ENCODE results near the gene CHD9.

Gene CHD9

GRCh38 chr16:53213542-53213941, 158.8 kb downstream of the CHD9 start:
- H3K9me3 ChIP-seq (ENCODE audit: insufficient read depth, low read depth, low read length) = no peaks in the 10 kb centered on the region
- H3K27me3 ChIP-seq (ENCODE audit: insufficient read depth, low read length, poor library complexity, severe bottlenecking) = no peaks in the 10 kb centered on the region
- peak overlapping the region; percentile 78 for H3K4me2 ChIP-seq (ENCODE audit: low read depth, low read length, poor library complexity, severe bottlenecking)
- H3K9me2 ChIP-seq (replicated peaks; ENCODE audit: low read depth, low read length) = no peaks in the 10 kb centered on the region
- H3K4me3 ChIP-seq (ENCODE audit: low read length, poor library complexity, severe bottlenecking) = peak overlapping the region; percentile 70
- no peak overlapping the region for H2AFZ ChIP-seq (ENCODE audit: low read length)
- peaks cover 47% of the 10 kb centered on the region for H3K4me1 ChIP-seq (ENCODE audit: insufficient read depth, low read length, poor library complexity, severe bottlenecking)
- H3K79me2 ChIP-seq (ENCODE audit: insufficient read depth, low read length) = peaks cover 97% of the 10 kb centered on the region
- no peaks in the 10 kb centered on the region for H3F3A ChIP-seq (ENCODE audit: low read depth)
- TF ChIP-seq EZH2phosphoT487 (IDR thresholded peaks at IDR 0.05; ENCODE audit: borderline replicate concordance) = no peak
- no peak for TF ChIP-seq CTCF (conservative IDR thresholded peaks at IDR 0.05; ENCODE audit: low read length)
- peaks cover 83% of the 10 kb centered on the region for H4K20me1 ChIP-seq (ENCODE audit: insufficient read depth, low read length, poor library complexity, severe bottlenecking)
- H3K36me3 ChIP-seq (ENCODE audit: insufficient read depth, low read length) = no peaks in the 10 kb centered on the region
- peak overlapping the region; percentile 57 for H3K9ac ChIP-seq (ENCODE audit: low read depth, low read length, poor library complexity, severe bottlenecking)

GRCh38 chr16:53216798-53217197, 162.0 kb downstream of the CHD9 start:
- TF ChIP-seq CTCF (conservative IDR thresholded peaks at IDR 0.05; ENCODE audit: low read length) = no peak
- TF ChIP-seq EZH2phosphoT487 (IDR thresholded peaks at IDR 0.05; ENCODE audit: borderline replicate concordance) = no peak
- Histone ChIP-seq H3F3A (ENCODE audit: low read depth) (no peaks in the 10 kb centered on the region; the same call in 1 of the 2 replicates), H3K9me2 (replicated peaks; ENCODE audit: low read depth, low read length) (no peaks in the 10 kb centered on the region), H3K4me3 (ENCODE audit: low read length, poor library complexity, severe bottlenecking) (peak overlapping the region; percentile 70), H3K9me3 (ENCODE audit: insufficient read depth, low read depth, low read length) (no peaks in the 10 kb centered on the region), H4K20me1 (ENCODE audit: insufficient read depth, low read length, poor library complexity, severe bottlenecking) (peaks cover 90% of the 10 kb centered on the region), H3K4me1 (ENCODE audit: insufficient read depth, low read length, poor library complexity, severe bottlenecking) (peaks cover 59% of the 10 kb centered on the region), H2AFZ (ENCODE audit: low read length) (no peak overlapping the region), H3K4me2 (ENCODE audit: low read depth, low read length, poor library complexity, severe bottlenecking) (peak overlapping the region; percentile 78), H3K9ac (ENCODE audit: low read depth, low read length, poor library complexity, severe bottlenecking) (no peak overlapping the region), H3K36me3 (ENCODE audit: insufficient read depth, low read length) (no peaks in the 10 kb centered on the region; the same call in 1 of the 2 replicates), H3K27me3 (ENCODE audit: insufficient read depth, low read length, poor library complexity, severe bottlenecking) (no peaks in the 10 kb centered on the region), H3K79me2 (ENCODE audit: insufficient read depth, low read length) (peaks cover 97% of the 10 kb centered on the region)

- no peaks in the 10 kb centered on the region for H3K27me3 ChIP-seq (ENCODE audit: insufficient read depth, low read length, poor library complexity, severe bottlenecking)
- H3K9ac ChIP-seq (ENCODE audit: low read depth, low read length, poor library complexity, severe bottlenecking) = peak overlapping the region; percentile 4
- peaks cover 97% of the 10 kb centered on the region for H3K79me2 ChIP-seq (ENCODE audit: insufficient read depth, low read length)
Observed at GRCh38 chr16:53219371-53219770, 164.6 kb downstream of the CHD9 start.

More at GRCh38 chr16:53219371-53219770, 164.6 kb downstream of the CHD9 start:
- no peak overlapping the region for H2AFZ ChIP-seq (ENCODE audit: low read length)
- no peak for TF ChIP-seq CTCF (conservative IDR thresholded peaks at IDR 0.05; ENCODE audit: low read length)
- no peak for TF ChIP-seq EZH2phosphoT487 (IDR thresholded peaks at IDR 0.05; ENCODE audit: borderline replicate concordance)
- no peaks in the 10 kb centered on the region for H3K9me2 ChIP-seq (replicated peaks; ENCODE audit: low read depth, low read length)
- H4K20me1 ChIP-seq (ENCODE audit: insufficient read depth, low read length, poor library complexity, severe bottlenecking) = peaks cover 88% of the 10 kb centered on the region
- peaks cover 23% of the 10 kb centered on the region; the same call in 1 of the 2 replicates for H3K36me3 ChIP-seq (ENCODE audit: insufficient read depth, low read length)
- H3K9me3 ChIP-seq (ENCODE audit: insufficient read depth, low read depth, low read length) = no peaks in the 10 kb centered on the region
- peak overlapping the region; percentile 27 for H3K4me3 ChIP-seq (ENCODE audit: low read length, poor library complexity, severe bottlenecking)
- H3F3A ChIP-seq (ENCODE audit: low read depth) = no peaks in the 10 kb centered on the region; the same call in 1 of the 2 replicates
- H3K4me2 ChIP-seq (ENCODE audit: low read depth, low read length, poor library complexity, severe bottlenecking) = peak overlapping the region; percentile 56
- peaks cover 49% of the 10 kb centered on the region for H3K4me1 ChIP-seq (ENCODE audit: insufficient read depth, low read length, poor library complexity, severe bottlenecking)
